Neuronal stem cell (in vitro differentiated cells): ENCODE data around the gene HHIPL1.

ENCODE experiments used
- DNase-seq: peaks from one replicate; pipeline ENCODE4 v3.0.0-alpha.2; 2013; ENCODE audit warnings: low spot score
- H2AFZ ChIP-seq: one replicate; pipeline ENCODE4 v1.6.1; 2013; ENCODE audit warnings: mild to moderate bottlenecking, low read length, inconsistent platforms
- H2AK5ac ChIP-seq: 2 replicates; pipeline ENCODE4 v1.6.1; 2013; ENCODE audit warnings: low read depth, mild to moderate bottlenecking, inconsistent platforms, low read length, moderate library complexity, mixed read lengths
- H2BK120ac ChIP-seq: 2 replicates; pipeline ENCODE4 v1.6.1; 2013; ENCODE audit warnings: low read depth, mild to moderate bottlenecking, inconsistent platforms, low read length, moderate library complexity, mixed read lengths
- H2BK12ac ChIP-seq: one replicate; pipeline ENCODE4 v1.6.1; 2013; ENCODE audit warnings: low read length, inconsistent platforms
- H2BK15ac ChIP-seq: 2 replicates; pipeline ENCODE4 v1.6.1; 2013; ENCODE audit warnings: mild to moderate bottlenecking, low read length, inconsistent platforms, mixed read lengths
- H2BK5ac ChIP-seq: one replicate; pipeline ENCODE4 v1.6.1; 2013; ENCODE audit warnings: inconsistent platforms, mild to moderate bottlenecking, low read length, moderate library complexity
- H3K14ac ChIP-seq: one replicate; pipeline ENCODE4 v1.6.1; 2013; ENCODE audit warnings: low read length, inconsistent platforms
- H3K18ac ChIP-seq: 2 replicates; pipeline ENCODE4 v1.6.1; 2013; ENCODE audit warnings: low read length, inconsistent platforms
- H3K23ac ChIP-seq: 2 replicates; pipeline ENCODE4 v1.6.1; 2013; ENCODE audit warnings: low read depth, mild to moderate bottlenecking, mixed read lengths, low read length, inconsistent platforms; ENCODE audit not compliant: poor library complexity
- H3K27ac ChIP-seq: replicated peaks from 3 replicates; pipeline ENCODE4 v1.5.1; 2013; ENCODE audit warnings: low read length, inconsistent platforms
- H3K27me3 ChIP-seq, 3 experiments: 2 replicates each; pipeline ENCODE4 v1.6.1; 2013; ENCODE audit warnings: low read length in 3 of 3, mild to moderate bottlenecking in 2 of 3, inconsistent platforms in 1 of 3, low read depth in 1 of 3, mixed read lengths in 1 of 3, moderate library complexity in 1 of 3; ENCODE audit not compliant: control insufficient read depth in 3 of 3, insufficient read depth in 3 of 3
- H3K36me3 ChIP-seq, 2 donors: replicated peaks in 1 of 2; 2 replicates each; pipeline ENCODE4 v1.6.1; 2013; ENCODE audit warnings: low read length in 2 of 2; ENCODE audit not compliant: control insufficient read depth in 2 of 2, insufficient read depth in 2 of 2
- H3K4ac ChIP-seq: 2 replicates; pipeline ENCODE4 v1.6.1; 2013; ENCODE audit warnings: inconsistent platforms, mild to moderate bottlenecking, low read length, moderate library complexity
- H3K4me1 ChIP-seq, 2 donors: 1 replicate in 1 of 2; 2 replicates in 1 of 2; pipeline ENCODE4 v1.6.1; 2013; ENCODE audit warnings: low read length in 2 of 2, low read depth in 1 of 2; ENCODE audit not compliant: control insufficient read depth in 2 of 2, insufficient read depth in 1 of 2
- H3K4me2 ChIP-seq: one replicate; pipeline ENCODE4 v1.6.1; 2013; ENCODE audit warnings: mild to moderate bottlenecking, low read length, inconsistent platforms; ENCODE audit not compliant: insufficient read depth, poor library complexity, severe bottlenecking
- H3K4me3 ChIP-seq, 2 donors: 2 replicates each; pipeline ENCODE4 v1.5.1; 2013; ENCODE audit warnings: low read length in 2 of 2, mild to moderate bottlenecking in 2 of 2, inconsistent platforms in 1 of 2, moderate library complexity in 1 of 2
- H3K79me1 ChIP-seq: one replicate; pipeline ENCODE4 v1.6.1; 2013; ENCODE audit warnings: low read depth, mild to moderate bottlenecking, inconsistent platforms, low read length, moderate library complexity
- H3K9ac ChIP-seq: one replicate; pipeline ENCODE4 v1.6.1; 2013; ENCODE audit warnings: mild to moderate bottlenecking, low read depth, low read length, inconsistent platforms; ENCODE audit not compliant: poor library complexity
- H3K9me3 ChIP-seq, 2 donors: replicated peaks in 1 of 2; 2 replicates each; pipeline versions ENCODE3 to v1.6.1; 2013; ENCODE audit warnings: low read length in 2 of 2, mild to moderate bottlenecking in 2 of 2, inconsistent platforms in 1 of 2, low read depth in 1 of 2, mixed read lengths in 1 of 2, moderate library complexity in 1 of 2; ENCODE audit not compliant: control insufficient read depth in 2 of 2, insufficient read depth in 1 of 2
- H4K8ac ChIP-seq: one replicate; pipeline ENCODE4 v1.6.1; 2013; ENCODE audit warnings: low read depth, mild to moderate bottlenecking, inconsistent platforms, low read length, moderate library complexity
- H4K91ac ChIP-seq: one replicate; pipeline ENCODE4 v1.6.1; 2013; ENCODE audit warnings: low read length, low read depth, mild to moderate bottlenecking, inconsistent platforms; ENCODE audit not compliant: poor library complexity
- WGBS, 2 donors: extraction: QIAGEN DNeasy Blood & Tissue Kit; methylation state at CpG; one replicate each; pipeline ENCODE4 v1.1.7; 2013; ENCODE audit warnings: missing lambda C conversion rate in 2 of 2, mixed read lengths in 1 of 2; ENCODE audit not compliant: insufficient read length in 2 of 2, insufficient replicate concordance in 1 of 2; ENCODE audit errors: extremely low coverage in 2 of 2; 5-methylcytosine and 5-hydroxymethylcytosine counted together

The HHIPL1 gene

GRCh38 chr14:99674064-99674650 lies 29.2 kb downstream of the HHIPL1 start:
- Histone ChIP-seq H2BK5ac (peak overlapping the region; percentile 82), H3K27ac (no peak overlapping the region), H3K4ac (no peak overlapping the region), H3K9ac (peak overlapping the region; percentile 52), H3K79me1 (no peaks in the 10 kb centered on the region), H3K36me3 (peaks cover 0 to 2% of the 10 kb centered on the region in 2 donors), H3K4me3 (no peak overlapping the region), H3K27me3 (no peaks in the 10 kb centered on the region), H2AK5ac (peak overlapping the region; percentile 98), H3K14ac (peak overlapping the region; percentile 92), H2BK12ac (peak overlapping the region; percentile 100), H3K23ac (no peak overlapping the region), H4K91ac (no peak overlapping the region), H4K8ac (no peak overlapping the region), H3K4me1 (peaks cover 32 to 38% of the 10 kb centered on the region in 2 donors), H2BK15ac (peak overlapping the region; percentile 98), H2AFZ (no peak overlapping the region), H3K18ac (peak overlapping the region; percentile 97), H3K9me3 (peaks cover 11 to 20% of the 10 kb centered on the region in 2 donors), H3K4me2 (no peak overlapping the region), H2BK120ac (peak overlapping the region; percentile 98)
- no CpG with 5 or more reads among the region's 9 CpGs for WGBS, 2 donors
- no peak for DNase-seq

DNA sequence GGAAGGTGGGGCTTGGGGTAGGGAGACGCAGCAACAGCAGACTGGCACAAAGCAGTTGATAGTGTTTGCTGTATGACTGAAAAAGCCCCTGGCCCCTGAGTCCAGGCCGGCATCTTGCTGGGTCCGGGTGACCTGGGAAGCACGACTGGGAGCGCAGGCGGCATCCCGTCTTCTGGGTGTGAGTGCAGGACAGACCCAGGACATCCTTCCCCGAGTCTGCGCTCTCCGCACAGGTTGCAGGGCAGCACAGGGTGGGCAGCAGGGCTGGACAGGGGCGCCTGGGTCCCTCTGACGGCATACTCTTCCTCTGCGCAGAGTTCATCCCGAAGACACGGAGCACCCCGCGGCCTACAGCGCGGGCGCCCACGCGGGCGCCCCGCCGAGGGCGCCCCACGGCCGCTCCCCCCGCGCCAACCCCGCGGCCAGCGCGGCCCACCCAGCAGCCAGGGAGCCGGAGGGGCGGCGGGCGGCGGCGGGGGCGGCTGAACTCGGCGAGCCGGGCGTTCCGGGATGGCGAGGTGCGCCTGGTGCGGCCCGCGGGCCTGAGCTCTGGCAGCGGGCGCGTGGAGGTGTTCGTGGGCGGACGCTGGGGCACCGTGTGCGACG lies 29.9 kb downstream of the HHIPL1 start:
- peak overlapping the region; percentile 35 for H3K9ac ChIP-seq
- H2AFZ ChIP-seq: no peak overlapping the region
- no peak overlapping the region for H4K91ac ChIP-seq
- H2BK12ac ChIP-seq: peak overlapping the region; percentile 64
- peak overlapping the region; percentile 89 for H3K18ac ChIP-seq
- no CpG with 5 or more reads among the region's 60 CpGs for WGBS, 2 donors
- H3K4me2 ChIP-seq: no peak overlapping the region
- H2BK15ac ChIP-seq: peak overlapping the region; percentile 98
- H2AK5ac ChIP-seq: peak overlapping the region; percentile 99
- peak overlapping the region; percentile 60 for H3K14ac ChIP-seq
- H2BK5ac ChIP-seq: peak overlapping the region; percentile 82
- H3K9me3 ChIP-seq: peaks cover 13 to 22% of the 10 kb centered on the region in 2 donors
- H3K4me1 ChIP-seq: peaks cover 30 to 36% of the 10 kb centered on the region in 2 donors
- H3K27ac ChIP-seq: no peak overlapping the region
- H3K23ac ChIP-seq: no peak overlapping the region
- peak overlapping the region; percentile 66 for H3K4ac ChIP-seq
- H4K8ac ChIP-seq: peak overlapping the region; percentile 27
- H3K79me1 ChIP-seq: no peaks in the 10 kb centered on the region
- no peaks in the 10 kb centered on the region for H3K27me3 ChIP-seq
- peak overlapping the region; percentile 98 for H2BK120ac ChIP-seq
- peaks cover 0 to 2% of the 10 kb centered on the region in 2 donors for H3K36me3 ChIP-seq
- H3K4me3 ChIP-seq: no peak overlapping the region
- no peak for DNase-seq

GRCh38 chr14:99675382-99675835 lies 30.5 kb downstream of the HHIPL1 start:
- Histone ChIP-seq H2BK12ac (peak overlapping the region; percentile 99), H3K27me3 (no peaks in the 10 kb centered on the region), H4K8ac (peak overlapping the region; percentile 27), H3K36me3 (peaks cover 0 to 2% of the 10 kb centered on the region in 2 donors), H2BK15ac (peak overlapping the region; percentile 98), H2AFZ (no peak overlapping the region), H3K9me3 (peaks cover 13 to 22% of the 10 kb centered on the region in 2 donors), H3K27ac (no peak overlapping the region), H2BK120ac (peak overlapping the region; percentile 24), H3K79me1 (no peaks in the 10 kb centered on the region), H3K18ac (peak overlapping the region; percentile 89), H2AK5ac (peak overlapping the region; percentile 99), H3K4me2 (no peak overlapping the region), H2BK5ac (peak overlapping the region; percentile 69), H3K4me3 (no peak overlapping the region), H3K4ac (peak overlapping the region; percentile 66), H3K9ac (peak overlapping the region; percentile 37), H4K91ac (no peak overlapping the region), H3K14ac (peak overlapping the region; percentile 60), H3K4me1 (peaks cover 27 to 34% of the 10 kb centered on the region in 2 donors), H3K23ac (peak overlapping the region; percentile 62)
- WGBS, 2 donors: no CpG with 5 or more reads among the region's 42 CpGs
- DNase-seq: no peak

- WGBS, 2 donors: no CpG with 5 or more reads among the region's 10 CpGs
- Histone ChIP-seq H3K4me2 (no peak overlapping the region), H2AFZ (no peak overlapping the region), H3K4ac (peak overlapping the region; percentile 66), H3K9me3 (peaks cover 13 to 22% of the 10 kb centered on the region in 2 donors), H3K36me3 (peaks cover 0 to 2% of the 10 kb centered on the region in 2 donors), H3K23ac (peak overlapping the region; percentile 62), H2BK15ac (peak overlapping the region; percentile 98), H3K4me1 (peaks cover 22 to 29% of the 10 kb centered on the region in 2 donors), H4K8ac (no peak overlapping the region), H2BK120ac (peak overlapping the region; percentile 24), H3K18ac (peak overlapping the region; percentile 84), H3K79me1 (peaks cover 3% of the 10 kb centered on the region), H2BK5ac (peak overlapping the region; percentile 69), H3K9ac (no peak overlapping the region), H2BK12ac (peak overlapping the region; percentile 99), H3K27me3 (no peaks in the 10 kb centered on the region), H3K4me3 (no peak overlapping the region), H3K27ac (no peak overlapping the region), H3K14ac (no peak overlapping the region), H2AK5ac (peak overlapping the region; percentile 99), H4K91ac (no peak overlapping the region)
- no peak for DNase-seq
Observed at GRCh38 chr14:99675951-99676350, 31.0 kb downstream of the HHIPL1 start.
